Measurements from ENCODE around the gene MIA2. TPM values are rescaled to one million over a fixed set of nuclear protein-coding genes. Genes with fewer than 3 reads are reported as not detected.
A peak's percentile ranks its signal among the peaks of the same experiment; 100 is the strongest.
"Not testable (repeated sequence)": the region's sequence is repeated elsewhere in the genome, so short reads cannot be mapped to it uniquely, and the experiment has no call there.

Gene MIA2
- total and polyA plus RNA-seq, 4 donors, result 39.2 to 106 (median 56.4) TPM

DNA sequence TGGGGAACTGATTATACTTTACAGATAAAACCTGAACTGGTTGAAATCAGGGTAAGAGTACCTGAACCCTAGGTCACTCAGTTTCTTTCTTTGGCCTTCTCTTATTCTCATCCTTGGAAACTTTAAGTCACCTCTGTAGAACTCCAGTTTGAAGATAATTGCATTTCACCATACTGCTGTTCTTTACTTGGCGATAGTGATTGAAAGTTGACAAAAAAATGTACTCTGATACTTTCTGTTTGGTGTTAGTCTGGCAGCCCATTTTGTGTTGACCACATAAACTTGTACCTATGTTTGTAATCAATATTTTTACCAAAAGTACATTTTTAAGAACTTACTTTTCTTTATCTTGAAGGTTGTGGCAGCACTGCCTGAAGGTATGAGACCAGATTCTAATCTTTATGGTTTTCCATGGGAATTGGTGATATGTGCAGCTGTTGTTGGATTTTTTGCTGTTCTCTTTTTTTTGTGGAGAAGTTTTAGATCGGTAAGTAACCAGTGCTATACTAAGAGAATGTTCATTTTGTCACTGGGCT, 42.9 kb downstream of the MIA2 start:
- WGBS, result 62% methylated on average over 2 of the region's 2 CpGs

DNA sequence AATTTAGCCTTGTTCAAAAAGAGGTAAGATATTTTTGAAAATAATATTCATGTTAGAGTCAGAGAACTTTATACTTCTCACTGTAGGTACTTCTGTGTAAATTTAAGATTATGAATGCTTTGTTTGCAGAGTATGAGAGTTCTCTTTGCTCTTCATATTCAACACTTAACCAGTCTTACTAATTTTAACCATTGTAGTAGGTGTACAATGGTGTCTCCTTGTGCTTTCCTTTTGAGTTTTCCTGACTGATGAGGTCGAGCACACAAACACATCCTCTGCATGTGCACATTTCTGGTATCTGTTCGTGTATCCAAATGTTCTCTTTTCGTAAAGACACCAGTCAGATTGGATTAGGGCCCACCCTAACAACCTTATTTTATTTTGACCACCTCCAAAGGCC, 45.8 kb downstream of the MIA2 start:
- H3K4me3 ChIP-seq (ENCODE audit: low read depth in 1 of 3, low read length in 3 of 3), result no peak overlapping the region
- H3K27ac ChIP-seq (ENCODE audit: low read depth in 1 of 2, low read length in 2 of 2), result no peak overlapping the region
- no peak for DNase-seq (ENCODE audit: low spot score)
- TF ChIP-seq NR2F2 (IDR thresholded peaks at IDR 0.05) (no peak), FOXA2 (IDR thresholded peaks at IDR 0.05) (no peak), REST (IDR thresholded peaks at IDR 0.05) (no peak), CTCF (IDR thresholded peaks at IDR 0.05; ENCODE audit: low read depth, low read length, missing input control) (no peak), HNF4A (conservative IDR thresholded peaks at IDR 0.05) (no peak), JUND (IDR thresholded peaks at IDR 0.05) (no peak), RXRA (IDR thresholded peaks at IDR 0.05) (no peak)
- H3K9me3 ChIP-seq (ENCODE audit: control insufficient read depth in 4 of 4, low read length in 3 of 4), result no peaks in the 10 kb centered on the region
- no peaks in the 10 kb centered on the region for H3K27me3 ChIP-seq (ENCODE audit: control insufficient read depth in 4 of 4, insufficient read depth in 4 of 4, low read length in 3 of 4)
- H3K36me3 ChIP-seq (ENCODE audit: control insufficient read depth in 4 of 4, insufficient read depth in 3 of 4, low read depth in 1 of 4, low read length in 3 of 4), result peaks cover 1 to 40% (median 25%) of the 10 kb centered on the region in 4 donors
- WGBS, result 93% methylated on average over 3 of the region's 3 CpGs
- H3K4me1 ChIP-seq (ENCODE audit: control insufficient read depth in 4 of 4, insufficient read depth in 4 of 4, low read length in 3 of 4), result peaks cover 5 to 15% (median 9%) of the 10 kb centered on the region in 4 donors
- no peak overlapping the region for H3K9ac ChIP-seq (ENCODE audit: low read depth in 1 of 2, low read length in 2 of 2)

More for the DNA sequence above, 42.9 kb downstream of the MIA2 start:
- Histone ChIP-seq H3K4me3 (ENCODE audit: low read depth in 1 of 3, low read length in 3 of 3) (no peak overlapping the region), H3K36me3 (ENCODE audit: control insufficient read depth in 4 of 4, insufficient read depth in 3 of 4, low read depth in 1 of 4, low read length in 3 of 4) (peaks cover 0 to 22% (median 10%) of the 10 kb centered on the region in 4 donors), H3K27me3 (ENCODE audit: control insufficient read depth in 4 of 4, insufficient read depth in 4 of 4, low read length in 3 of 4) (no peaks in the 10 kb centered on the region), H3K9ac (ENCODE audit: low read depth in 1 of 2, low read length in 2 of 2) (no peak overlapping the region), H3K4me1 (ENCODE audit: control insufficient read depth in 4 of 4, insufficient read depth in 4 of 4, low read length in 3 of 4) (peaks cover 5 to 15% (median 9%) of the 10 kb centered on the region in 4 donors), H3K9me3 (ENCODE audit: control insufficient read depth in 4 of 4, low read length in 3 of 4) (peaks cover 0 to 2% (median 0%) of the 10 kb centered on the region in 4 donors), H3K27ac (ENCODE audit: low read depth in 1 of 2, low read length in 2 of 2) (no peak overlapping the region)
- no peak for TF ChIP-seq CTCF (IDR thresholded peaks at IDR 0.05; ENCODE audit: low read depth, low read length, missing input control)
- peak; percentile 3 to 7 for TF ChIP-seq HNF4A (conservative IDR thresholded peaks at IDR 0.05)
- DNase-seq (ENCODE audit: low spot score), result no peak

DNA sequence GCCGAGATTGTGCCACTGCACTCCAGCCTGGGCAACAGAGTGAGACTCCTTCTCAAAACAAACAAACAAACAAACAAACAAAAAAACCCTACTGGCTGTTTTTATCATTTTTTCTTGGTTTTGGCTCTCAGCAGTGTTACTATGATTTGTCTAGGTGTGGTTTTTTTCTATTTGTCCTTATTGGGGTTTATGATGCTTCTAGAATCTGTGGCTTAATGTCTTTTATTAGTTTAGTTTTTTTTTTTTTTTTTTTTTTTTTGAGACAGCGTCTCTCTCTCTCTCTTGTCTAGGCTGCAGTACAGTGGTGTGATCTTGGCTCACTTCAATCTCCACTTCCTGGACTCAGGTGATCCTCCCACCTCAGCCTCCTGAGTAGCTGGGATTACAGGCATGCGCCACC, 47.0 kb downstream of the MIA2 start:
- 96% methylated on average over 3 of the region's 3 CpGs for WGBS
- H3K4me3 ChIP-seq (ENCODE audit: low read depth in 1 of 3, low read length in 3 of 3); DNase-seq (ENCODE audit: low spot score); H3K9me3 ChIP-seq (ENCODE audit: control insufficient read depth in 4 of 4, low read length in 3 of 4); H3K27ac ChIP-seq (ENCODE audit: low read depth in 1 of 2, low read length in 2 of 2); H3K27me3 ChIP-seq (ENCODE audit: control insufficient read depth in 4 of 4, insufficient read depth in 4 of 4, low read length in 3 of 4); H3K9ac ChIP-seq (ENCODE audit: low read depth in 1 of 2, low read length in 2 of 2): not testable (repeated sequence)
- H3K36me3 ChIP-seq (ENCODE audit: control insufficient read depth in 4 of 4, insufficient read depth in 3 of 4, low read depth in 1 of 4, low read length in 3 of 4), result peaks cover 1 to 40% (median 25%) of the 10 kb centered on the region in 4 donors
- peaks cover 5 to 10% (median 7%) of the 10 kb centered on the region in 4 donors for H3K4me1 ChIP-seq (ENCODE audit: control insufficient read depth in 4 of 4, insufficient read depth in 4 of 4, low read length in 3 of 4)

Data from liver (tissue), 9 donors.